ENCODE results near the gene SRP68.
"Not testable (repeated sequence)": the region's sequence is repeated elsewhere in the genome, so short reads cannot be mapped to it uniquely, and the experiment has no call there.

SRP68 gene

GRCh38 chr17:76044475-76045007 is 27.8 kb downstream of the SRP68 start:
- DNase-seq, result not testable (repeated sequence)

- DNase-seq, result not testable (repeated sequence)
Observed at GRCh38 chr17:76042868-76043267, 29.4 kb downstream of the SRP68 start.

GRCh38 chr17:76040376-76040775 is 31.9 kb downstream of the SRP68 start:
- DNase-seq, result no peak

- no peak for DNase-seq
Observed at GRCh38 chr17:76039121-76039520, 33.2 kb downstream of the SRP68 start.

GRCh38 chr17:76038050-76038449 is 34.3 kb downstream of the SRP68 start:
- no peak for DNase-seq

- no peak for DNase-seq
Observed at GRCh38 chr17:76036497-76037261, 35.6 kb downstream of the SRP68 start.

GRCh38 chr17:76034428-76035350 is 37.6 kb downstream of the SRP68 start:
- DNase-seq, result no peak

GRCh38 chr17:76033139-76033538 is 39.2 kb downstream of the SRP68 start:
- DNase-seq, result no peak

GRCh38 chr17:76032780-76033108 is 39.6 kb downstream of the SRP68 start:
- no peak for DNase-seq

GRCh38 chr17:76032073-76032779 is 40.1 kb downstream of the SRP68 start:
- no peak for DNase-seq

GRCh38 chr17:76027159-76027839 is 45.0 kb downstream of the SRP68 start, which contains the start of gene EVPL:
EVPL (minus strand) TSS chr17:76027306; CDS start chr17:76027198, 108 bp downstream.
- no peak for DNase-seq

- DNase-seq, result no peak
Observed at GRCh38 chr17:76026714-76027158, 45.6 kb downstream of the SRP68 start.

GRCh38 chr17:76025294-76025693 is 47.0 kb downstream of the SRP68 start:
- no peak for DNase-seq

GRCh38 chr17:76024353-76024752 is 48.0 kb downstream of the SRP68 start:
- no peak for DNase-seq

GRCh38 chr17:76023900-76024237 is 48.4 kb downstream of the SRP68 start:
- DNase-seq, result no peak

- no peak for DNase-seq
Observed at GRCh38 chr17:76022973-76023899, 49.1 kb downstream of the SRP68 start.

GRCh38 chr17:76022285-76022684 is 50.0 kb downstream of the SRP68 start:
- DNase-seq, result no peak

GRCh38 chr17:76019833-76020467 is 52.4 kb downstream of the SRP68 start:
- no peak for DNase-seq

- no peak for DNase-seq
Observed at GRCh38 chr17:76018801-76019200, 53.5 kb downstream of the SRP68 start.

GRCh38 chr17:76018340-76018680 is 54.0 kb downstream of the SRP68 start:
- no peak for DNase-seq
